CD4-positive, alpha-beta T cell treated with Interleukin-4 for 4 hours (primary cell): Measurements from ENCODE around the gene JPT2.

Source experiments
- DNase-seq: peaks from one replicate; pipeline ENCODE4 v3.0.0-alpha.2; 2020

JPT2 gene

DNA sequence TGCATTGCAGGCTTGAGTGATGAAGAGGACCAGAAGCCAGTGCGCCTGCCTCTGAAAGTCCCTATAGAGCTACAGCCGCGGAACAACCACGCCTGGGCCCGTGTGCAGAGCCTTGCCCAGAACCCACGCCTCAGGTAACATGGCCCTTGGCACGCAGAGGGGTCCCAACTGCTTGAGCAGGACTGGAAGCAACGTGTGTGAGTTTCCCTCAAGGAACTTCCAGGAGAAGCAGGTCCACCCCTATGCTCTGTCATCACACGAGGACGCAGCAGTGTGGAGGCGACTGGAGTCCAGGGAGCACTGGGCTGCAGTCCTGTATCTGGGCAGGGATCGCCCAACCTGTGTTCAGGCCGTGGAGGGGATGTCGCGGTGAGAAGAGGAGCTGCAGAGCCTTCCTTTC, 25.1 kb upstream of the JPT2 start:
- no peak for DNase-seq

DNA sequence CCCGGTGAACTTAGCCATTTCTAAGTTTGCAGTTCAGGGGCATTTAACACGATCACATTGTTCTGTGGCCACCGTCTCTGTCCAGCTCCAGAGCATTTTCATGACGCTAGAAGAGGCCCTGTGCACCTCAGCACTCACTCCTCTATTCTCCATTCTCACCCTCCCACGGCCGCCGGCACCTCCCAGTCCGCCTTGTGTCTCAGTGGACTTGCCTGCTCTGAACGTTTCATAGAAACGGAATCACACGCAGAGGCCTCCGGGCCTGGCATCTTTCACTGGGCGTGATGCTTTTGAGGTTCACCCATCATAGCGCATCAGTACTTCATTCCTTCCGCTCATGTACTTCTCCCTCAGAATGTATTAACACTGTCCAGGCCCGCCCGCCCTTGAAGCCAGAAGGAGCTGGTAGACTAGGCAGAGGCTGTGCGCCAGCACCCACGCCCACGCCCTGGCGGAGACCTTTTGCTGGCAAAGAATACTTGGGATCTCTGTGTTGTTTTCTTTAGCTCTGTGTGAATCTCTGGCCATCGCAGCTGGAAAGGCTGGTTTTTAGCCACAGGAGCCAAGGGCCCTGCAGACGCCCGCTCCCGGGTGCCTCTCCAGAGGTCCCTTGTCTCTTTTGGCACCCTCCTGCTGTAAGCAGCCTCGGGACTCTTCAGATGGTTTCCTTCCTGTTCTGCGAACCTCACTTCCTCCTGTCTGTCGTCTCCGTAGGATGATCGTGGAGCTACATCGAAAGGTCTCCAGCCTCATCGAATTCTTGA, 23.4 kb upstream of the JPT2 start:
- no peak for DNase-seq

DNA sequence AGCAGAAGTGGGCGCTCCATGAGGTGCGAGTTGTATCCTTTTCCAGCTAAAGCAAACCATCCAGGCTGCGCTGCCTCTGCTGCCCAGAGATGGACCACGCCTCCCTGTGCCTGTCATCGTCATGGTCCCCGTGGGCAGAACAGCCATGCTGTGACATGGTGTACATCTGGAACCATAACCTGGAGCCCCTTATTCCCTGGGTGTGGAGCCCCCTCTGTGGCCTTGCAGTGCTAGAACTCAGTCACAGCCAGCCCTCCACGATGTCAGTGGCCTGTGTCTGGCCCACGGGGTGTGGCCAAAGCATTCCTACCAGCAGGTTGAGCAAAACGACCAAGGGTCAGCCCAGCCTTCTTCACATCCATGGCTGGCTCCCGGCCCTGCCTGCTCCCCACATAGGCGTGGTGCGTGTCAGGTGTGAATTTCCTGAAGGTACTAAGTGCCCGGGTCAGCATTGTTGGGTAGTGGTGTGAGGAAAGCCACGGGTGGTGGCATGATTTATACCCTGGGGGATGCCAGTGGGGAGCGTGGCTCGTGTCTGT, 22.7 kb upstream of the JPT2 start:
- DNase-seq = no peak

DNA sequence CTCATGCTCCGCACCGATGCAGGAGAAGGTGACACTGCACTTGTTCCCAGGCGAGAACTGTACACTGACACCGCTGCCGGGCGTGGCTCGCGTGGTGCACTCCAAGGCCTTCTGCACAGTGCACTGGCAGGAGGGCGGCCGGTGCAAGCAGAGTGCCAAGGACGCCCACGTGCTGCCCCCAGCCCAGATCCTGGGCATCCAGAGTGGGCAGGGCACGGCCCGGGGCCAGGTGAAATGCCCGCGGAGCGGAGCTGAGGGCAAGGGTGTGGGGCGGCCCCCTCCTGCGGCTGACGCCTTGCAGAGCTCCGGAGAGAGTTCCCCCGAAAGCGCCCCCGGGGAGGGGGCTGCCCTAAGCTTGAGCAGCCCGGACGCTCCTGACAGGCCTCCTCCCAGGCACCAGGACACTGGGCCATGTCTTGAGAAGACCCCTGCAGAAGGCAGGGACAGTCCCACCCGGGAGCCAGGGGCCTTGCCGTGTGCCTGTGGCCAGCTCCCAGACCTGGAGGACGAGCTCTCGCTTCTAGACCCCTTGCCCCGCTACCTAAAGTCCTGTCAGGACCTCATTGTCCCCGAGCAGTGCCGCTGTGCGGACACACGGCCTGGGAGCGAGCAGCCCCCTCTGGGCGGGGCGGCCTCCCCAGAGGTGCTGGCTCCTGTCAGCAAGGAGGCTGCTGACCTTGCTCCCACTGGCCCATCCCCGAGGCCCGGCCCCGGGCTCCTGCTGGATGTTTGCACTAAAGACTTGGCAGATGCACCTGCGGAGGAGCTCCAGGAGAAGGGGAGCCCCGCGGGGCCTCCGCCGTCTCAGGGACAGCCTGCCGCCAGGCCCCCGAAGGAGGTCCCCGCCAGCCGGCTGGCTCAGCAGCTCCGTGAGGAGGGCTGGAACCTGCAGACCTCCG, 21.9 kb upstream of the JPT2 start:
- DNase-seq = no peak

DNA sequence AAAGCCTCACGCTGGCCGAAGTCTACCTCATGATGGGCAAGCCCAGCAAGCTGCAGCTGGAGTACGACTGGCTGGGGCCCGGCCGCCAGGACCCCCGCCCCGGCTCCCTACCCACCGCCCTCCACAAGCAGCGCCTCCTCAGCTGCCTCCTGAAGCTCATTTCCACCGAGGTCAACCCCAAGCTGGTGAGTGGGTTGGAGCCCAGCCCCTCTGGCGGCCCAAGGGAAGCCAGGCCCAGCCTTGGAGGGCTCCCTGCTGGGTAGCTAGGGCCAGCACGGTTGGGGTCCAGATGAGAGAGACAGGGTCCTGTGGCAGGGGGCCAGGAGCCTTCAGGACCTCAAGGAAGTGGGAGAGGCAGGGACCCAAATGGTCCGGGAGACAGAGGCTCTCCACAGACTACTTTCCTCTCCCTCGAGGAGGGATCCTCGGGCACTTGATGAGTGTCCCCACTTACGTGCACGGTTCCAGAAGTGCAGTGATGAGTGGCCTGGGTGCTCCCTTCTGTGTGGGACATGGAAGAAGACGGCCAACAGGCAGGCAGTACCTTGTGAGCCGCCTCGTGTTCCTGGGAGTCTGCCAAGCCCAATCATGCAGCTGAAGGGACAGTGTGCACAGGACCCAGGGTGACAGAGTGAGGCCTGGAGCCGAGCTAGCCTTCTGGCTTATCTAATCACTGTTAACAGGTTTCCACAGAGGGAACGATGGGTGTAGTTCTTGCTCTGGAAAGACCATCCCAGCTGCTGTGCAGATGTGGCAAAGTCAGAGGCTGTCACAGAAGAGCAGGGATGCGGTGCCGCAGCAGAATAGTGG, 21.1 kb upstream of the JPT2 start:
- no peak for DNase-seq

DNA sequence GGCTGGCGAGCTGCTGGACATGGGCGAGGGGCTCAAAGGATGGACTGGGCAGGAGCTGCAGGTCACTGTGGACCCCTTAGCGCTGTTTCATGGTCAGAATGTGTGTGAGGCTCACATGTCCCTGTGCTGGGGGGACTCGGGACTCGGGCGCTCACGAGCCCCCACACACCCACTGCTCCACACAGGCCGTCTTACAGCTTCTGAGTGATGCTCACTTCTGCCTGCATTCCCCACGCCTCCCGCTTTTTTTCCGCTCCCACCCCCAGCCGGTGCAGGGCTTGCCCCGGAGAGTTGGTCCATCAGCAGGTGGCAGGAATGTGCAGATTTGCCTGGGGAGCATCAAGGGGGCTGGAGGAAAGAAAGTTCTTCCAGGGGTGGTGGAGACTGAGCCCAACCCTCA, 20.2 kb upstream of the JPT2 start:
- no peak for DNase-seq

DNA sequence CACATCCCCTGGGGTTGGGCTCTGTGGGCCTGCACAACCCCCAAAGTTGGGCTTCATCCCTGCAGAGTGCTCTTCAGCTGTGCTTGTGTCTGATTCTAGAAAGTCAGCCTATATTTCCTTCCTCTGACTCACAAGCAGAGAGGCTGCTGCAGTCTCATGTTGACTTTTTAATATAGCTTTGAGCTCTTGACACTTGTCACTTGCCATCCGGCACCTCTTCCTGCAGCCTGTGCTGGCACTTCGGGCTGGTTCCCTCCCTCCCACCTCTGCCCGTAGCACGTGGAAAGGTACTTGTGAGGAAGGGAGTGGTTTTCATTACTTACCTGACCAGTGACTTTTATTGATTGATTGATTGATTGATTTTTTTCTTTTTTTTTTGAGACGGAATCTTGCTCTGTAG, 19.0 kb upstream of the JPT2 start:
- no peak for DNase-seq

DNA sequence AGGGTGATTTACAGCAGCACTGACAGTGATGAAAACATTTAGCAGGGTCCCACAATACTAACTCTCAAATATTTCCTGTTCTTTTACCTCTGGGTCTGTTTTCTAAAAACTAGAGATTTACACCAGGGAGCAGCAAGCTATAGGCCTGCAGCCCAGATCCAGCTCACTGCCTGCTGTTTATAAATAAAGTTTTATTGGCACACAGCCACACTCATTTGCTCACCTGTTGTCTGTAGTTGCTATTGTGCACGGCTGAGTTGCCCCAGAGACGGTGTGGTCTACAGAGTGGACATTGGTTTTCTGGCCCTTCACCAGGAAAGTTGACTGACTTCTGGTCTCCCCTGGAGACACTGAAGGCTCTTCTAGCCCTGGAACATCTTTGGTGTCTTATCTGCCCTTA, 16.3 kb upstream of the JPT2 start:
- DNase-seq = no peak

DNA sequence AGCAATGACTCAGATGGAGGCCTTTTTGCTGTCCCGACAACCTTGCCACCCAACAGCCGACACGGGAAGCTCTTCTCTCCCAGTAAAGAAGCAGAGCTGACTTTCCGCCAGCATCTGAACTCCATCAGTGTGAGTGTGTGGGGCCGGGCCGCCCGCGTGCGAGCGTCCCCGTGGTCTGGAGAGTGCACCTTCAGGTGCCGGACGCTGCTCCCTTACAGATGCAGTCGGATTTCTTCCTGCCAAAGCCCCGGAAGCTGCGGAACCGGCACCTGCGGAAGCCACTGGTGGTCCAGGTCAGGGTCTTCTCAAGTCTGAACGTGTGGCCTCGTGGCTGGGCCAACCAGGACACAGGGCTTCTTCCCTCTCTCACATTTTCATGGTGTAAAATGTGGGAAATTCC, 15.5 kb upstream of the JPT2 start:
- DNase-seq = no peak

DNA sequence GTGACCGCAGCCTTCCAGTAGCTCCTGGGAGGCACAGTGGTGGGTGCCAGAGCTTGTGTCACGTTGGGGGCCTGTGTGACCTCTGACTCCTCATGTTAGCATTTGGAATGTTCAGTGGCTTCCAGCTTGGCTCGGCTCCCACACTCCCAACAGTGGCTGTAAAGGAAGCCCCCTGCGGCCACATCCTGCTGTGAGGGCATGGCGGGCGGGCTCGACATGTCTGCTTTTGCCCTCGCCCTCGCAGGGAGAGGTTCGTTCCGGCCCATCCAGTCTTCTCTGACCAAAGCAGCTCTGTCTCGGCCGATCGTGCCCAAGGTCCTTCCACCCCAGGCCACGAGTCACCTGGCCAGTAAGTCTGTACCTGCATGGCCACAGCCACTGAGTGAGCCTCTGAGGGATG, 12.2 kb upstream of the JPT2 start:
- DNase-seq = no peak

DNA sequence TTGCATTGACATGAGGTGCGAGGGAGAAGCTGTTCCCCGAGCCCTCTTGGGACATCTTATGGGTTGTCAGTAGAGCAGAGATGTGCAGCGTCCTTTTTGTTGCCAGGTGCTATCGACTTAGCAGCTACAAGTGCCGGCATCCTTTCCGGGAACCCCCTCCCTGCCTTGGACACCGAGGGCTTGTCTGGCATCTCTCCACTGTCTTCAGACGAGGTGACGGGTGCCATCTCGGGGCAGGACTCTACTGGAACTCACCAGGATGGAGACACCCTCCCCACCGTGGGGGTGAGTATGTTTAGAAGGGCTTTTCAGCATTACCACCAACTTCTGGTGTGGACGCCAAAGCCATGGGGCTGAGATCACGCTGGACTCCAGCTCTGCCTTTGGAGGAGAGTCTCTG, 11.8 kb upstream of the JPT2 start:
- DNase-seq = no peak

DNA sequence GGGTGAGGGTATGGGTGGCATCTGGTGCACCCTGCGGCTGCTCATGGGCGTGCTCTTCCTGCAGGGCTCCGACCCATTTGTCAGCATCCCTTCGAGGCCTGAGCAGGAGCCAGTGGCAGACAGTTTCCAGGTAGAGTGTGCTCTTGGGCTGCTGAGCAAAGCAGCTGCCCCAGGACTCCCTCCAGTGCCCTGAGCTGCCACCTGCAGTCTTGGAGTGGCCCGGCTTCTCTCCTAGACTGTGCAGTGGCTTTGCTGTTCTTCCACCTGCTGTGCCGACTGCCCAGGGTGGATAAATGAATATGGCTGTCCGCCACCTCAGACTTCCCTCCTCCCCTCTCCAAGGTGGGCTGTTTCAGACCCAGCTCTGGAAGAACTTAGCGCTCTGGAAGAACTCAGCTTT, 10.8 kb upstream of the JPT2 start:
- no peak for DNase-seq

DNA sequence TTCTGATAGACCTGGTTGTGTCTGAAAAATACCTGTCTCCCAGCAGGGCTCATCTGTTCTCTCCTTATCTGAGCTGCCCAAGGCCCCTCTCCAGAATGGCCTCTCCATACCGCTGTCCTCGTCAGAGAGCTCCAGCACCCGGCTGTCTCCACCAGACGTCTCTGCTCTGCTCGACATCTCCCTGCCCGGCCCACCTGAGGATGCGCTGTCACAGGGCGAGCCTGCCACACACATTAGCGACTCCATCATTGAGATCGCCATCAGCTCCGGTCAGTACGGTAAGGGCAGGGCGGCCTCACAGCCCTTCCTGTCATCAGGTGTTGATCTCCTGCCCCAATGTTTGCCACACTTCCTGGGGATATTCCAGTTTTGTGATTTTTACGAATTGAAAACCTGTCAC, 10.2 kb upstream of the JPT2 start:
- DNase-seq = no peak

DNA sequence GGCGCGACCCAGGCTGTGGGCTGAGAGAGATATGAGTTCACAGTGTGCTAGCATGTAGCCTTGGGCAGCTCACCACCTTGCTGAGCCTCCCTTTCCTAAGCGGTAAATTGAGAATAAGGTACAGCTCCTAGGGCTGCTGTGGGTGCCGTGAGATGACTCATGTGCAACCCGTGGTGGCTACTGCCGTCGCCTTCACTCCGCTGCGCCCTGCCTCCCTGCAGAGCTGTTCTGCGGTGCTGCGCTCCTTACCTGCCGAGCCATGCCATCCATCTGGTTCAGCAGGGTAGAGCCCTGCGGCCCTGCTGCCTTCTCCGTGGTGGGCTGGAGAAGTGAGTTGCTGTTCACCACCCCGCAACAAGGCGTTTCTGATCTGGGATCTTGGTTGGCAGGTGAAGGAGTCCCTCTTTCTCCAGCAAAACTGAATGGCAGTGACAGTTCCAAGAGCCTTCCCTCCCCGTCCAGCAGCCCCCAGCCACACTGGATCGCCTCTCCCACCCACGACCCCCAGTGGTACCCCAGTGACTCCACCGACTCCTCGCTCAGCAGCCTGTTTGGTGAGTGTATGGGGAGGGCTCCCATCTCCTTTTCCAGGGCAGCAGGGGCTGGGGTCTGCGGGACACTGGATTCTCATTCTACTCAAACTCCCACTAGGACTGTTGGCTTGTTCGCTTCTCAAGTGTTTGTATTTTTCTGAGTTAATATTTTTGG, 9.3 kb upstream of the JPT2 start:
- DNase-seq = no peak

DNA sequence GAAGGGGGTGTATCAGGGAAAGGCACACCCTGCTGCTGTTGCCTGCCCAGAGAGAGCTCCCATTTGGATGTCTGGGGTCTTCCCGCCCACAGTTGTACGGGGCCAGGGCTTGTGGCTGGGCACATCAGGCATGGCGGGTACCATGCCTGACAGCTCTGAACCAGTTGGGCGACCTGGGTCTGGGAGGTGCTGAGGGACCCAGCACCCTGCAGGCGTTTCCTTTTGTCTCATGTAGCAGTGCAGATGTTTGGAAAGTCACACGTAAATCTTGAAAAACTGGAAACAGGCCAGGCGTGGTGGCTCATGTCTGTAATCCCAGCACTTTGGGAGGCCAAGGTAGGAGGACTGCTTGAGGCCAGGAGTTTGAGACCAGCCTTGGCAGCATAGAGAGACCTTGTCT, 8.4 kb upstream of the JPT2 start:
- no peak for DNase-seq

DNA sequence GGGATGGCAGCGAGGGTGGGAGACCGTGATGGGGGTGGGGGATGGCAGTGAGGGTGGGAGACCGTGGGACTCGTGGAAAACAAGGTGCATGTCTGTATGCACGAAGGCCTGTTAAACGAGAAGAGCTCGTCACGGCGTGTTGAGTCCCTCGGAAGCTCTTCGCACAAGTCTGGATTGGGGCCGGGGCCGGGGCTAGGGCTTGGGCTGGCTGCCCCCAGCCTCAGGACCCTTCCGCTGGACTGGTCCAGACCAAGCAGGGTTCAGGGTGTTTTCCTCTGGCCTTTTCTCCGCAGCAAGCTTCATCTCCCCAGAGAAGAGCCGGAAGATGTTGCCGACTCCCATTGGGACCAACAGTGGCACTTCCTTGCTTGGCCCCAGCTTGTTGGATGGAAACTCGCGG, 7.7 kb upstream of the JPT2 start:
- no peak for DNase-seq

DNA sequence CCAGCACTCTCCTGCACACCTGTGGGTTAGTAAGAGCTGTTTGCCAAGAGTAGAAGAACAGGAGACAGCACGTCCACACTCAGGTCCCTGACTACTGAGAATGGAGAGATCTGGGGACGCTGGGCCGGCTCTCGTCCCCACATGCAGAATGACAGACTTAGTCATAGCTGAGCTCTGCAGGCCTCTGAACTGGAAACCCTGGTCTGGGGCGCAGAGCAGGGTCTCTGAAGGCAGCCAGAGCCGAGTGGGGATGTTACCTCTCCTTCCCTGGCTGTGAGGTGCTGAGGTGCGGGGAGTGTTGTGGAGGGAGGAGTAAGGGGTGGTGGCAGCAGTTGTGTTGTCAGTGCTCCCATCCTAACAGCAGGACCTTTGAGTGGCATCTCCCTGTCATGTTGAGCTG, 7.2 kb upstream of the JPT2 start:
- DNase-seq = no peak

DNA sequence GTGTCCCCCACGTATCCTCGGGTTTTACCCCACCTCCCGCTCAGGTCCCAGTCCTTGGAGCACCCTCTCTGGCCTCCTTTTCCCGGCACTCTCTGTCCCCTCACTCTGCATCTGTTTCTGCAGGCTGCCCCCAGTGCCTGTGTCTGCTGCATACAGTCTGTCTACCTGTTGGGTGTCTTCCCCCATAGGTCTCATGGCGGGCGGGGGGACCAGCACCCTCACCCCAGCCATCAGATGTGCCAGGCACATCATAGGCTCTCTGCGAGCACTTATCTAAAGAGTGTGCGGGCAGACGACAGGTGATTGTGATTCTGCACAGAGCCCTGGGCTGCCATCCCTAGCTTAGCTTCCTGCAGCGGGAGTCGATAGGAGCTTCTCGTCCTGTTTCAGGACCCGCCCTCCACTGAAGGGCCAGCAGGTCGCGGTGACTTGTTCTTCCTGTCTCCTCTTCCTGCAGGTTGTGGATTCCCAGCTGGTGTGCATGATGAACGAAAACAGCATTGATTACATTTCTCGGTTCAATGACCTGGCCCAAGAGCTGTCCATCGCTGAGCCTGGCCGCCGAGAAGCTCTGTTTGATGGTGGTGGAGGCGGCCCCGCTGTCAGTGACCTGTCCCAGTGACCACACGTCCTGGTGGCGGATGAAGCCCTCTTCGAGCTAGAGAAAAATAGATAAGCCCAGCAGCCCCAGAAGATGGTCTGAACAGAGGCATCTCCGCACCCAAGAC, 4.5 kb upstream of the JPT2 start:
- DNase-seq = no peak

DNA sequence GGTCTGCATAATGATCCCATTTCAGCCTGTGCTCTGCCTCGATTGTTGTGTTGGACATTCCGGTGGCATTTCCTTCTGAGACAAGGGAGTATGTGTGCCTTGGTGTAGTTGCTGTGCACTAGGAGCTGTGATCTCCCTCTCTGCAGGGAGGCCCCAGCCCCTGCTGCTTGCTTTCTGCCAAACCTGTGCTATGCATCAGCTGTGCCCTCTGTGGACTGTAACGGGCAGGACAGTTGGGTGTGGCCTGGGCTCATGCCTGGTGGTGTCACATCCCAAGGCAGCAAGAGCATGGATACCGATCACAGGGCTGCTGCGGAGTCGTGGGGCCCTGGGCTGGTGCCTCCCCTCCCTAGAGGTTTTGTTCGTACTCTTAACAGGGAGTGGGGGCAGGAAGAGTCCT, 3.8 kb upstream of the JPT2 start:
- DNase-seq = no peak

DNA sequence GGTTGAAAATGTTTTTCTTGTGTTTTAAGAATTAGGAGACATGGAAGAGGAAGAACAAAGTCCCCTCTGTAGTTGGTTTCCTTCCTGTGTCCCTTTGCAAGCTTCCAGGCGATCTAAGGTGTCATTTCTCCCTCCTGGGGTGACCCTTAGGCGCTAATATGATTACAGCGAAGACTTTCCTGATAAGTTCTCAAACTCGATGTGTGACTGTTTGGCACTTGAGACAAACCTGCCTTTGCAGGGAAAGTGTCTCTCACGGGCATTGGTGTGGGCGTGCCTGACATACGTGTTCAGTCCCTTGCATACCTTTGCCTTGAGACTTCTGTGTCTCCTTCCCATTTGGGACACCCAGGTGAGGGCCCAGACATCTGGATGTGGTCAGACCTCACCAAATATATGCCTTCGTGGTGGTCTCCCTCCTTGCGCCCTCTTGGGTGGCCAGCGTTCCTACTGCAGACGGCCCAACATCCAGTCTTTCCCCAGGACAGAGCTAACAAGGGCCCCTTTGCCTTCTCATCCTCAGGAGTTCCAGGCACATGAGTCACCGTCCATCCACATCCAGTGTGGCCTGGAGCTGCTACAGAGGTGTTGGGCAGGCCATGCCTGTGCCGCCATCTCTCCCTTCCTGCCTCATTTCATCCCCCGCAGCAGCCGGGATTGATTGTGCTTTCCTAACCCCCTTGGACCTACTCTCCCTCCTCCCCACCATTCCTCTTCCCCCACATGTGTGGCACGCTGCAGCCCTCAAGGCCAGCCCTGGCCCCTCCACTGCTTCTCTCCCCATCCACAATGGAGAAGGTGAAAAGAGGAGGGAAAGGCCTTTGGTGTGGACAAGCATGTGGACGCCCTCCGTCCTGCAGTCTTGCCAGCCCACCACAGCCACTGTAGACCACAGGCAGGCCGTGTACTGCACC, 3.1 kb upstream of the JPT2 start:
- DNase-seq = no peak

DNA sequence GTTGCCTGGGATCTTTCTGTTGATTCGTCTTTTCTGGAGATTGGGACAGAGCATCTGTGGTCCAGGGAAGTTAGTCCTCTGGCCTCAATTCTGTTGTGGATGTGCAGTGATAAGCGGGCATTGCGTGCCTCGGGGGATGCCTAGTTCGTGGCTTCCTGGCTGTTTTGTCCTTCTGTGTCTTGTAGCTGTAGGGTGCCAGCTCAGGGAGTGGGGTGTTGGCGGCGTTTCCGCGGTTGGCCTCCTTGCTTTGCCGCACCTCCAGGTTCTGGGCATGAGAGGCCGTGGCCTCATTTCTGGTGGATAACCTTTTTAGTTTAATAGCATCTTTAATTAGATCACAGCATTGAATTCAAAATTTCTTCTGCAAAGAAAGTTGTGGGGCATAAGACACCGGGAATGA, 1.4 kb upstream of the JPT2 start:
- DNase-seq = no peak
